ENCODE results near the gene LTB4R. TPM values are rescaled to one million over a fixed set of nuclear protein-coding genes. Genes with fewer than 3 reads are reported as not detected.

The LTB4R gene
- total and polyA plus RNA-seq, 9 of the 15 experiments (the other 6 are each of a cell fraction or from before 2014, with no cell fraction given) = 0.38 to 10.5 (median 2.8) TPM

GRCh38 chr14:24271134-24271833, 40.0 kb upstream of the LTB4R start, which contains the start of gene RABGGTA (continued):
- TF ChIP-seq, protein P1, sequence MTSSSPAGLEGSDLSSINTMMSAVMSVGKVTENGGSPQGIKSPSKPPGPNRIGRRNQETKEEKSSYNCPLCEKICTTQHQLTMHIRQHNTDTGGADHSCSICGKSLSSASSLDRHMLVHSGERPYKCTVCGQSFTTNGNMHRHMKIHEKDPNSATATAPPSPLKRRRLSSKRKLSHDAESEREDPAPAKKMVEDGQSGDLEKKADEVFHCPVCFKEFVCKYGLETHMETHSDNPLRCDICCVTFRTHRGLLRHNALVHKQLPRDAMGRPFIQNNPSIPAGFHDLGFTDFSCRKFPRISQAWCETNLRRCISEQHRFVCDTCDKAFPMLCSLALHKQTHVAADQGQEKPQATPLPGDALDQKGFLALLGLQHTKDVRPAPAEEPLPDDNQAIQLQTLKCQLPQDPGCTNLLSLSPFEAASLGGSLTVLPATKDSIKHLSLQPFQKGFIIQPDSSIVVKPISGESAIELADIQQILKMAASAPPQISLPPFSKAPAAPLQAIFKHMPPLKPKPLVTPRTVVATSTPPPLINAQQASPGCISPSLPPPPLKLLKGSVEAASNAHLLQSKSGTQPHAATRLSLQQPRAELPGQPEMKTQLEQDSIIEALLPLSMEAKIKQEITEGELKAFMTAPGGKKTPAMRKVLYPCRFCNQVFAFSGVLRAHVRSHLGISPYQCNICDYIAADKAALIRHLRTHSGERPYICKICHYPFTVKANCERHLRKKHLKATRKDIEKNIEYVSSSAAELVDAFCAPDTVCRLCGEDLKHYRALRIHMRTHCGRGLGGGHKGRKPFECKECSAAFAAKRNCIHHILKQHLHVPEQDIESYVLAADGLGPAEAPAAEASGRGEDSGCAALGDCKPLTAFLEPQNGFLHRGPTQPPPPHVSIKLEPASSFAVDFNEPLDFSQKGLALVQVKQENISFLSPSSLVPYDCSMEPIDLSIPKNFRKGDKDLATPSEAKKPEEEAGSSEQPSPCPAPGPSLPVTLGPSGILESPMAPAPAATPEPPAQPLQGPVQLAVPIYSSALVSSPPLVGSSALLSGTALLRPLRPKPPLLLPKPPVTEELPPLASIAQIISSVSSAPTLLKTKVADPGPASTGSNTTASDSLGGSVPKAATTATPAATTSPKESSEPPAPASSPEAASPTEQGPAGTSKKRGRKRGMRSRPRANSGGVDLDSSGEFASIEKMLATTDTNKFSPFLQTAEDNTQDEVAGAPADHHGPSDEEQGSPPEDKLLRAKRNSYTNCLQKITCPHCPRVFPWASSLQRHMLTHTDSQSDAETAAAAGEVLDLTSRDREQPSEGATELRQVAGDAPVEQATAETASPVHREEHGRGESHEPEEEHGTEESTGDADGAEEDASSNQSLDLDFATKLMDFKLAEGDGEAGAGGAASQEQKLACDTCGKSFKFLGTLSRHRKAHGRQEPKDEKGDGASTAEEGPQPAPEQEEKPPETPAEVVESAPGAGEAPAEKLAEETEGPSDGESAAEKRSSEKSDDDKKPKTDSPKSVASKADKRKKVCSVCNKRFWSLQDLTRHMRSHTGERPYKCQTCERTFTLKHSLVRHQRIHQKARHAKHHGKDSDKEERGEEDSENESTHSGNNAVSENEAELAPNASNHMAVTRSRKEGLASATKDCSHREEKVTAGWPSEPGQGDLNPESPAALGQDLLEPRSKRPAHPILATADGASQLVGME (CRISPR knock-in tag; IDR thresholded peaks at IDR 0.05) = no peak
- peak; percentile 91 for TF ChIP-seq U2AF1 (optimal IDR thresholded peaks at IDR 0.05; ENCODE audit: low read depth, low read length)
- no peak for TF ChIP-seq ARID2 (IDR thresholded peaks at IDR 0.05)
- TF ChIP-seq RBM25 (IDR thresholded peaks at IDR 0.05; ENCODE audit: low read depth, low read length, severe bottlenecking) = no peak
- TF ChIP-seq KDM4B (IDR thresholded peaks at IDR 0.05; ENCODE audit: borderline replicate concordance in 2 of 2, low read depth in 1 of 2) = no peak
- TF ChIP-seq ESRRB (CRISPR knock-in tag; IDR thresholded peaks at IDR 0.05; ENCODE audit: borderline replicate concordance) = no peak
- 0 out of 2 replicates have a peak, but pooled peaks have one; percentile 26 for TF ChIP-seq EGR1 (conservative IDR thresholded peaks at IDR 0.05)
- no peak for TF ChIP-seq BRD9 (IDR thresholded peaks at IDR 0.05; ENCODE audit: low read depth, partially characterized antibody)
- TF ChIP-seq, protein P2, sequence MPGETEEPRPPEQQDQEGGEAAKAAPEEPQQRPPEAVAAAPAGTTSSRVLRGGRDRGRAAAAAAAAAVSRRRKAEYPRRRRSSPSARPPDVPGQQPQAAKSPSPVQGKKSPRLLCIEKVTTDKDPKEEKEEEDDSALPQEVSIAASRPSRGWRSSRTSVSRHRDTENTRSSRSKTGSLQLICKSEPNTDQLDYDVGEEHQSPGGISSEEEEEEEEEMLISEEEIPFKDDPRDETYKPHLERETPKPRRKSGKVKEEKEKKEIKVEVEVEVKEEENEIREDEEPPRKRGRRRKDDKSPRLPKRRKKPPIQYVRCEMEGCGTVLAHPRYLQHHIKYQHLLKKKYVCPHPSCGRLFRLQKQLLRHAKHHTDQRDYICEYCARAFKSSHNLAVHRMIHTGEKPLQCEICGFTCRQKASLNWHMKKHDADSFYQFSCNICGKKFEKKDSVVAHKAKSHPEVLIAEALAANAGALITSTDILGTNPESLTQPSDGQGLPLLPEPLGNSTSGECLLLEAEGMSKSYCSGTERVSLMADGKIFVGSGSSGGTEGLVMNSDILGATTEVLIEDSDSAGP (CRISPR knock-in tag; IDR thresholded peaks at IDR 0.05) = no peak
- TF ChIP-seq HBP1 (CRISPR knock-in tag; IDR thresholded peaks at IDR 0.05) = no peak
- peak; percentile 95 to 96 for TF ChIP-seq NRF1 (conservative IDR thresholded peaks at IDR 0.05 in 1 of 2, IDR thresholded peaks at IDR 0.05 in 1 of 2)
- no peak; the same call in 1 of the 2 replicates for TF ChIP-seq ARID1B (IDR thresholded peaks at IDR 0.05)
- no peak for TF ChIP-seq NKRF (IDR thresholded peaks at IDR 0.05; ENCODE audit: borderline replicate concordance)
- no peak; the same call in 1 of the 2 replicates for TF ChIP-seq ILF3 (IDR thresholded peaks at IDR 0.05; ENCODE audit: borderline replicate concordance)

All from K562 (cell line).